Neuronal stem cell (in vitro differentiated cells): Measurements from ENCODE around the gene ARHGEF16.

ENCODE experiments used
- DNase-seq: peaks from one replicate; pipeline ENCODE4 v3.0.0-alpha.2; 2013; ENCODE audit warnings: low spot score
- H2AFZ ChIP-seq: one replicate; pipeline ENCODE4 v1.6.1; 2013; ENCODE audit warnings: mild to moderate bottlenecking, low read length, inconsistent platforms
- H2AK5ac ChIP-seq: 2 replicates; pipeline ENCODE4 v1.6.1; 2013; ENCODE audit warnings: low read depth, mild to moderate bottlenecking, inconsistent platforms, low read length, moderate library complexity, mixed read lengths
- H2BK120ac ChIP-seq: 2 replicates; pipeline ENCODE4 v1.6.1; 2013; ENCODE audit warnings: low read depth, mild to moderate bottlenecking, inconsistent platforms, low read length, moderate library complexity, mixed read lengths
- H2BK12ac ChIP-seq: one replicate; pipeline ENCODE4 v1.6.1; 2013; ENCODE audit warnings: low read length, inconsistent platforms
- H2BK15ac ChIP-seq: 2 replicates; pipeline ENCODE4 v1.6.1; 2013; ENCODE audit warnings: mild to moderate bottlenecking, low read length, inconsistent platforms, mixed read lengths
- H2BK5ac ChIP-seq: one replicate; pipeline ENCODE4 v1.6.1; 2013; ENCODE audit warnings: inconsistent platforms, mild to moderate bottlenecking, low read length, moderate library complexity
- H3K14ac ChIP-seq: one replicate; pipeline ENCODE4 v1.6.1; 2013; ENCODE audit warnings: low read length, inconsistent platforms
- H3K18ac ChIP-seq: 2 replicates; pipeline ENCODE4 v1.6.1; 2013; ENCODE audit warnings: low read length, inconsistent platforms
- H3K23ac ChIP-seq: 2 replicates; pipeline ENCODE4 v1.6.1; 2013; ENCODE audit warnings: low read depth, mild to moderate bottlenecking, mixed read lengths, low read length, inconsistent platforms; ENCODE audit not compliant: poor library complexity
- H3K27ac ChIP-seq: replicated peaks from 3 replicates; pipeline ENCODE4 v1.5.1; 2013; ENCODE audit warnings: low read length, inconsistent platforms
- H3K27me3 ChIP-seq, 3 experiments: 2 replicates each; pipeline ENCODE4 v1.6.1; 2013; ENCODE audit warnings: low read length in 3 of 3, mild to moderate bottlenecking in 2 of 3, inconsistent platforms in 1 of 3, low read depth in 1 of 3, mixed read lengths in 1 of 3, moderate library complexity in 1 of 3; ENCODE audit not compliant: control insufficient read depth in 3 of 3, insufficient read depth in 3 of 3
- H3K36me3 ChIP-seq, 2 donors: replicated peaks in 1 of 2; 2 replicates each; pipeline ENCODE4 v1.6.1; 2013; ENCODE audit warnings: low read length in 2 of 2; ENCODE audit not compliant: control insufficient read depth in 2 of 2, insufficient read depth in 2 of 2
- H3K4ac ChIP-seq: 2 replicates; pipeline ENCODE4 v1.6.1; 2013; ENCODE audit warnings: inconsistent platforms, mild to moderate bottlenecking, low read length, moderate library complexity
- H3K4me1 ChIP-seq, 2 donors: 1 replicate in 1 of 2; 2 replicates in 1 of 2; pipeline ENCODE4 v1.6.1; 2013; ENCODE audit warnings: low read length in 2 of 2, low read depth in 1 of 2; ENCODE audit not compliant: control insufficient read depth in 2 of 2, insufficient read depth in 1 of 2
- H3K4me2 ChIP-seq: one replicate; pipeline ENCODE4 v1.6.1; 2013; ENCODE audit warnings: mild to moderate bottlenecking, low read length, inconsistent platforms; ENCODE audit not compliant: insufficient read depth, poor library complexity, severe bottlenecking
- H3K4me3 ChIP-seq, 2 donors: 2 replicates each; pipeline ENCODE4 v1.5.1; 2013; ENCODE audit warnings: low read length in 2 of 2, mild to moderate bottlenecking in 2 of 2, inconsistent platforms in 1 of 2, moderate library complexity in 1 of 2
- H3K79me1 ChIP-seq: one replicate; pipeline ENCODE4 v1.6.1; 2013; ENCODE audit warnings: low read depth, mild to moderate bottlenecking, inconsistent platforms, low read length, moderate library complexity
- H3K9ac ChIP-seq: one replicate; pipeline ENCODE4 v1.6.1; 2013; ENCODE audit warnings: mild to moderate bottlenecking, low read depth, low read length, inconsistent platforms; ENCODE audit not compliant: poor library complexity
- H3K9me3 ChIP-seq, 2 donors: replicated peaks in 1 of 2; 2 replicates each; pipeline versions ENCODE3 to v1.6.1; 2013; ENCODE audit warnings: low read length in 2 of 2, mild to moderate bottlenecking in 2 of 2, inconsistent platforms in 1 of 2, low read depth in 1 of 2, mixed read lengths in 1 of 2, moderate library complexity in 1 of 2; ENCODE audit not compliant: control insufficient read depth in 2 of 2, insufficient read depth in 1 of 2
- H4K8ac ChIP-seq: one replicate; pipeline ENCODE4 v1.6.1; 2013; ENCODE audit warnings: low read depth, mild to moderate bottlenecking, inconsistent platforms, low read length, moderate library complexity
- H4K91ac ChIP-seq: one replicate; pipeline ENCODE4 v1.6.1; 2013; ENCODE audit warnings: low read length, low read depth, mild to moderate bottlenecking, inconsistent platforms; ENCODE audit not compliant: poor library complexity
- WGBS, 2 donors: extraction: QIAGEN DNeasy Blood & Tissue Kit; methylation state at CpG; one replicate each; pipeline ENCODE4 v1.1.7; 2013; ENCODE audit warnings: missing lambda C conversion rate in 2 of 2, mixed read lengths in 1 of 2; ENCODE audit not compliant: insufficient read length in 2 of 2, insufficient replicate concordance in 1 of 2; ENCODE audit errors: extremely low coverage in 2 of 2; 5-methylcytosine and 5-hydroxymethylcytosine counted together

The ARHGEF16 gene

GRCh38 chr1:3428899-3429298 lies 25.6 kb upstream of the ARHGEF16 start:
- H2AFZ ChIP-seq, result no peak overlapping the region
- H3K27ac ChIP-seq, result no peak overlapping the region
- H3K36me3 ChIP-seq, result peaks cover 0 to 8% of the 10 kb centered on the region in 2 donors
- no peak overlapping the region for H3K9ac ChIP-seq
- no peak overlapping the region for H4K91ac ChIP-seq
- DNase-seq, result no peak
- no peak overlapping the region for H2AK5ac ChIP-seq
- no peak overlapping the region for H3K4me3 ChIP-seq
- no peak overlapping the region for H2BK15ac ChIP-seq
- H3K27me3 ChIP-seq, result peaks cover 0 to 49% (median 0%) of the 10 kb centered on the region in 3 experiments
- peaks cover 0 to 4% of the 10 kb centered on the region in 2 donors for H3K9me3 ChIP-seq
- no peak overlapping the region for H3K14ac ChIP-seq
- H3K18ac ChIP-seq, result no peak overlapping the region
- H3K4me1 ChIP-seq, result peaks cover 0 to 8% of the 10 kb centered on the region in 2 donors
- H3K23ac ChIP-seq, result no peak overlapping the region
- H2BK12ac ChIP-seq, result no peak overlapping the region
- peak overlapping the region; percentile 87 for H2BK5ac ChIP-seq
- no peak overlapping the region for H2BK120ac ChIP-seq
- H3K4me2 ChIP-seq, result no peak overlapping the region
- WGBS, 2 donors, result no CpG with 5 or more reads among the region's 9 CpGs
- H3K79me1 ChIP-seq, result peaks cover 4% of the 10 kb centered on the region
- no peak overlapping the region for H3K4ac ChIP-seq
- no peak overlapping the region for H4K8ac ChIP-seq

- no peak overlapping the region for H2BK15ac ChIP-seq
- H2BK120ac ChIP-seq, result no peak overlapping the region
- no peak overlapping the region for H3K18ac ChIP-seq
- H3K27me3 ChIP-seq, result peaks cover 0 to 46% (median 0%) of the 10 kb centered on the region in 3 experiments
- no peak overlapping the region for H2AFZ ChIP-seq
- H3K9ac ChIP-seq, result no peak overlapping the region
- H3K23ac ChIP-seq, result no peak overlapping the region
- no peak overlapping the region for H2BK5ac ChIP-seq
- H3K4ac ChIP-seq, result no peak overlapping the region
- H3K27ac ChIP-seq, result no peak overlapping the region
- no CpG with 5 or more reads among the region's 13 CpGs for WGBS, 2 donors
- H3K4me3 ChIP-seq, result no peak overlapping the region
- H3K9me3 ChIP-seq, result peaks cover 0 to 4% of the 10 kb centered on the region in 2 donors
- H4K8ac ChIP-seq, result no peak overlapping the region
- peaks cover 0 to 8% of the 10 kb centered on the region in 2 donors for H3K36me3 ChIP-seq
- no peak overlapping the region for H3K4me2 ChIP-seq
- H3K79me1 ChIP-seq, result peaks cover 4% of the 10 kb centered on the region
- peaks cover 0 to 6% of the 10 kb centered on the region in 2 donors for H3K4me1 ChIP-seq
- peak overlapping the region; percentile 82 for H3K14ac ChIP-seq
- no peak overlapping the region for H2BK12ac ChIP-seq
- H4K91ac ChIP-seq, result no peak overlapping the region
- no peak for DNase-seq
- no peak overlapping the region for H2AK5ac ChIP-seq
Observed at GRCh38 chr1:3429320-3429719, 25.1 kb upstream of the ARHGEF16 start.

GRCh38 chr1:3429766-3430165 lies 24.7 kb upstream of the ARHGEF16 start:
- peaks cover 0 to 4% of the 10 kb centered on the region in 2 donors for H3K9me3 ChIP-seq
- no peak overlapping the region for H3K4ac ChIP-seq
- H3K27ac ChIP-seq, result no peak overlapping the region
- H3K79me1 ChIP-seq, result peaks cover 5% of the 10 kb centered on the region
- H3K27me3 ChIP-seq, result peaks cover 0 to 46% (median 0%) of the 10 kb centered on the region in 3 experiments
- H2AFZ ChIP-seq, result no peak overlapping the region
- H2AK5ac ChIP-seq, result peak overlapping the region; percentile 6
- H3K23ac ChIP-seq, result peak overlapping the region; percentile 39
- no peak overlapping the region for H3K18ac ChIP-seq
- peak overlapping the region; percentile 50 for H4K8ac ChIP-seq
- no peak overlapping the region for H3K9ac ChIP-seq
- H4K91ac ChIP-seq, result no peak overlapping the region
- H3K4me2 ChIP-seq, result no peak overlapping the region
- DNase-seq, result no peak
- H3K4me3 ChIP-seq, result no peak overlapping the region
- H3K36me3 ChIP-seq, result peaks cover 0 to 8% of the 10 kb centered on the region in 2 donors
- no CpG with 5 or more reads among the region's 16 CpGs for WGBS, 2 donors
- H3K14ac ChIP-seq, result no peak overlapping the region
- H2BK15ac ChIP-seq, result no peak overlapping the region
- peaks cover 0 to 4% of the 10 kb centered on the region in 2 donors for H3K4me1 ChIP-seq
- no peak overlapping the region for H2BK120ac ChIP-seq
- H2BK5ac ChIP-seq, result no peak overlapping the region
- no peak overlapping the region for H2BK12ac ChIP-seq

DNA sequence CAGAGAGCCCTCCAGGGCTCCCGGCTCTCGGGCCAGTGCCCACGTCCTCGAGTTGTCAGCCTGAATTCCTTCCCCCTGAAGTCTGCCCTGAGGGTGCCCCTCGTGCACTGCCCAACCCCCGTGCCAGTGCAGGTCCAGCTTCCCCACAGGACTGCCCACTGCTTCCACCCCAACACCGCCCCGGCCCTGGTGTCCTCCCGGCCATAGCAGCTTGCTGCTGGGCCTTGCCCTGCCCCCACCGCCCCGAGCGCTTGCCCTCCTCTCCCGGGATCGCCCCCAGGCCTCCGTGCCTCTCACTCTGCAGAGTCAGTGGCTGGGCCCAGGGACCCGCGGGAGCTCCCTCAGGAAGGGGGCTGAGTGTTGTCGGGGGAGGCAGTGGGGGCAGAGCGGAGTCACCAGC lies 24.1 kb upstream of the ARHGEF16 start:
- peak overlapping the region; percentile 84 for H2AK5ac ChIP-seq
- H3K4me2 ChIP-seq, result no peak overlapping the region
- no peak overlapping the region for H2BK120ac ChIP-seq
- H3K23ac ChIP-seq, result peak overlapping the region; percentile 96
- peak overlapping the region; percentile 38 for H3K14ac ChIP-seq
- no peak overlapping the region for H3K9ac ChIP-seq
- no peak overlapping the region for H2BK5ac ChIP-seq
- peaks cover 0 to 4% of the 10 kb centered on the region in 2 donors for H3K4me1 ChIP-seq
- no peak overlapping the region for H3K4ac ChIP-seq
- H3K9me3 ChIP-seq, result peaks cover 0 to 4% of the 10 kb centered on the region in 2 donors
- H3K4me3 ChIP-seq, result no peak overlapping the region
- no peak overlapping the region for H4K91ac ChIP-seq
- H2AFZ ChIP-seq, result no peak overlapping the region
- peaks cover 0 to 47% (median 0%) of the 10 kb centered on the region in 3 experiments for H3K27me3 ChIP-seq
- H3K18ac ChIP-seq, result peak overlapping the region; percentile 71
- no peak overlapping the region for H3K27ac ChIP-seq
- no peak overlapping the region for H4K8ac ChIP-seq
- peak overlapping the region; percentile 81 for H2BK15ac ChIP-seq
- H2BK12ac ChIP-seq, result peak overlapping the region; percentile 84
- DNase-seq, result no peak
- peaks cover 6% of the 10 kb centered on the region for H3K79me1 ChIP-seq
- peaks cover 0 to 8% of the 10 kb centered on the region in 2 donors for H3K36me3 ChIP-seq
- no CpG with 5 or more reads among the region's 19 CpGs for WGBS, 2 donors
